ENCODE measurements around the gene WBP2. TPM values are rescaled to one million over a fixed set of nuclear protein-coding genes. Genes with fewer than 3 reads are reported as not detected.

Gene WBP2
- total and polyA plus RNA-seq, 2 of the 8 experiments (the other 6 are each of a cell fraction or from before 2014, with no cell fraction given) = 48.2 to 71.2 TPM

DNA sequence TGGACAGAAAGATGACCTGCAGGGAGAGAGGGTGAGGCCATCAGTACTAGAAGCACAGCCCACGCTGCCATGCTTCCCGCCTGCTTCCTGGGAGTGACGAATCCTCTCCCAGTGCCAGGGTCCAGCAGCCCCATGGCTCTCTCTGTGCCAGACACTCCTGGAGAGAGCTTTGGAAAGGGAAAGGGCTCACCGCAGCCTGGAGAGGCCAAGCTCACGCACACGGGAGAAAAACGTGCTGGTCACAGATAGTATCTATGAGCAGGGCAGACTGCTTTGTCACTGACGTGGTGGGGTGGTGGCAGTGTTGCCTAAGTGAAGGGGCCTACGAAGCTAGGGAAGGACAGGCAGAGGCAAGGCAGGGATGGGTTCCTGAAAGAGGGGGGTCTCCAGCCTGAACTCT lies 5.4 kb downstream of the WBP2 start:
- CTCF ChIA-PET (ENCODE audit: partially characterized antibody) = interaction anchor here (0.9 to 27.2 kb wide), 7 partner anchors 9 to 90 kb away, joined by 3 to 563 read pairs (median 8); partner anchors contain the start of gene WBP2
- TF ChIP-seq SP1 (IDR thresholded peaks at IDR 0.05; ENCODE audit: low read depth, low read length) (no peak), SAP30 (IDR thresholded peaks at IDR 0.05; ENCODE audit: insufficient read depth, insufficient replicate concordance, low read length) (no peak), E2F6 (IDR thresholded peaks at IDR 0.05) (no peak), PHF8 (conservative IDR thresholded peaks at IDR 0.05; ENCODE audit: low read depth, low read length) (no peak), CTBP2 (IDR thresholded peaks at IDR 0.05; ENCODE audit: borderline replicate concordance, insufficient read depth, insufficient read length, low read length) (no peak), TEAD4 (IDR thresholded peaks at IDR 0.05; ENCODE audit: low read depth, low read length) (no peak), BRCA1 (IDR thresholded peaks at IDR 0.05; ENCODE audit: low read depth, low read length) (no peak), SIX5 (IDR thresholded peaks at IDR 0.05; ENCODE audit: low read depth, low read length) (no peak), RNF2 (IDR thresholded peaks at IDR 0.05; ENCODE audit: borderline replicate concordance, low read depth, low read length, missing control alignments, poor library complexity, severe bottlenecking) (no peak), NANOG (IDR thresholded peaks at IDR 0.05; ENCODE audit: insufficient read depth, low read depth, low read length, poor library complexity, severe bottlenecking) (no peak), ASH2L (IDR thresholded peaks at IDR 0.05; ENCODE audit: low read length) (no peak), CHD2 (IDR thresholded peaks at IDR 0.05; ENCODE audit: low read length) (no peak)

More for the DNA sequence above, 5.4 kb downstream of the WBP2 start:
- POLR2A ChIA-PET (ENCODE audit: partially characterized antibody) = interaction anchor here (0.7 to 2.7 kb wide), 8 partner anchors 10 to 55 kb away, joined by 3 to 6 read pairs (median 3); partner anchors contain the start of genes MRPL38 and TRIM47
- no peak overlapping the region for H3K23ac ChIP-seq (ENCODE audit: insufficient read length)
- no peak overlapping the region for H3K4me3 ChIP-seq (ENCODE audit: extremely low read depth in 1 of 4, insufficient read depth in 2 of 4, low read depth in 3 of 4, low read length in 4 of 4)
- H3K56ac ChIP-seq (replicated peaks; ENCODE audit: insufficient read length, low read depth, low read length) = no peak overlapping the region
- no peak overlapping the region for H4K91ac ChIP-seq (replicated peaks; ENCODE audit: insufficient read length, low read length)
- H4K20me1 ChIP-seq (replicated peaks in 1 of 2; ENCODE audit: control insufficient read depth in 1 of 2, insufficient read depth in 2 of 2, low read length in 2 of 2) = peaks cover 4 to 5% of the 10 kb centered on the region in 2 experiments
- DNase-seq (ENCODE audit: low read depth in 1 of 2, low spot score in 2 of 2) (no peak), FAIRE-seq (no peak)
- no peak overlapping the region for H4K5ac ChIP-seq (ENCODE audit: insufficient read length, low read depth, low read length)
- no peaks in the 10 kb centered on the region for H3K9me3 ChIP-seq (ENCODE audit: insufficient read depth in 2 of 2, low read depth in 1 of 2, low read length in 1 of 2)
- no peak overlapping the region for H2AFZ ChIP-seq (ENCODE audit: low read length)
- H2AK5ac ChIP-seq (ENCODE audit: low read depth, low read length) = no peak overlapping the region
- H3K4ac ChIP-seq (replicated peaks; ENCODE audit: insufficient read length, low read depth, low read length) = no peak overlapping the region
- no peaks in the 10 kb centered on the region for H3K23me2 ChIP-seq (ENCODE audit: low read depth, low read length)
- H2BK15ac ChIP-seq (ENCODE audit: low read length) = no peak overlapping the region
- H2BK120ac ChIP-seq (replicated peaks; ENCODE audit: low read depth, low read length) = no peak overlapping the region
- no peak overlapping the region for H2BK12ac ChIP-seq (ENCODE audit: low read depth, low read length)
- no peak overlapping the region for H3K14ac ChIP-seq (ENCODE audit: insufficient read length)
- no peak overlapping the region for H3K18ac ChIP-seq (ENCODE audit: extremely low read depth, low read length)
- no peak overlapping the region for H3K4me2 ChIP-seq (ENCODE audit: insufficient read depth in 1 of 2, low read depth in 2 of 2, low read length in 2 of 2)
- no peak overlapping the region for H4K8ac ChIP-seq (ENCODE audit: extremely low read depth, insufficient read depth, low read length)
- H3K27me3 ChIP-seq (replicated peaks in 1 of 4; ENCODE audit: control insufficient read depth in 3 of 4, extremely low read depth in 1 of 4, insufficient read depth in 3 of 4, low read length in 3 of 4) = no peaks in the 10 kb centered on the region
- H2BK20ac ChIP-seq (ENCODE audit: low read length) = no peak overlapping the region
- H3K27ac ChIP-seq (ENCODE audit: low read depth, low read length) = no peak overlapping the region
- no peak overlapping the region for H2BK5ac ChIP-seq (ENCODE audit: low read depth, low read length)
- WGBS, 2 experiments (ENCODE audit: extremely low coverage in 1 of 2, insufficient coverage in 1 of 2, insufficient read length in 1 of 2, insufficient replicate concordance in 2 of 2, low coverage in 1 of 2, low lambda C conversion rate in 2 of 2, missing lambda C conversion rate in 1 of 2) = 88% methylated on average over 8 of the region's 9 CpGs; no CpG with 5 or more reads in 1 of the 2 experiments
- H3K79me1 ChIP-seq (ENCODE audit: low read depth, low read length) = peaks cover 10% of the 10 kb centered on the region; the same call in 1 of the 2 replicates
- peaks cover 0 to 11% (median 6%) of the 10 kb centered on the region in 4 experiments; a peak in 5 of 7 replicates for H3K4me1 ChIP-seq (replicated peaks in 1 of 4; ENCODE audit: control insufficient read depth in 3 of 4, insufficient read depth in 4 of 4, low read length in 3 of 4)
- H3K9ac ChIP-seq (replicated peaks in 1 of 4; ENCODE audit: extremely low read depth in 1 of 4, low read depth in 3 of 4, low read length in 3 of 4) = no peak overlapping the region
- H3K36me3 ChIP-seq (ENCODE audit: control insufficient read depth in 2 of 4, insufficient read depth in 4 of 4, low read length in 3 of 4) = peaks cover 7 to 36% (median 28%) of the 10 kb centered on the region in 4 experiments
- H3K79me2 ChIP-seq (ENCODE audit: control insufficient read depth in 1 of 2, insufficient read depth in 2 of 2, low read length in 2 of 2) = peaks cover 3 to 9% of the 10 kb centered on the region in 2 experiments; a peak in 3 of 4 replicates
